8988T (cell line): ENCODE results near the gene OBI1.

Experiments
- DNase-seq: peaks from one replicate; pipeline ENCODE4 v3.0.0; 2011

Gene OBI1

DNA sequence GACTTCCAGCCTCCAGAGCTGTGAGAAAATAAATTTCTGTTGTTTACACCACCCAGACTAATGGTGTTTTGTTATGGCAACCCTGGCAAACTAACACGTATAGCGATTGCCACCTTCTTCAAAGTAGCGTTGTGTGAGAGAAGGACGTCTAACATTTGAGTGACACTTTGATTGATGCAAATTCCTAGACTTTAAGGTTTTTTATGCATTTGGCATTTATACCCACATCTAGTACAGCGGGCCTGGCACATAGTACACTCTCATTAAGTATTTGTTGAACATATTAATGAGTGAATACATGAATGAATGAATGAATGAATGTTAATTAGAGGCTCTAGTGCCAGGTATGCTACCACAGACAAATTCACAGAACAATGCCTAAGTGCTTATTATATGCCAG lies 92.3 kb downstream of the OBI1 start:
- no peak for DNase-seq
